Raji (cell line): ENCODE measurements around the gene CALN1.
"Not testable (repeated sequence)": the region's sequence is repeated elsewhere in the genome, so short reads cannot be mapped to it uniquely, and the experiment has no call there.

ENCODE experiments used
- POLR2A ChIP-seq: IDR thresholded peaks from 2 replicates; pipeline ENCODE4 v1.6.1; 2011; ENCODE audit warnings: low read depth, low read length, control low read depth; ENCODE audit not compliant: insufficient read depth

CALN1 gene

GRCh38 chr7:72412121-72412618 lies at the start of gene CALN1:
TSS of gene CALN1 (minus strand) at chr7:72412338.
- not testable (repeated sequence) for TF ChIP-seq POLR2A

GRCh38 chr7:72453471-72453870 lies 41.3 kb upstream of the CALN1 start:
- no peak for TF ChIP-seq POLR2A

GRCh38 chr7:72447465-72448204 lies 35.5 kb upstream of the CALN1 start:
- no peak for TF ChIP-seq POLR2A

- TF ChIP-seq POLR2A = no peak
These were observed 34.7 kb upstream of the CALN1 start for GRCh38 chr7:72446591-72447462.

- no peak for TF ChIP-seq POLR2A
These were observed 34.0 kb upstream of the CALN1 start for GRCh38 chr7:72446131-72446530.

- no peak for TF ChIP-seq POLR2A
These were observed 33.4 kb upstream of the CALN1 start for GRCh38 chr7:72445580-72445979.

- no peak for TF ChIP-seq POLR2A
These were observed 32.9 kb upstream of the CALN1 start for GRCh38 chr7:72445075-72445474.

GRCh38 chr7:72444026-72444776 lies 32.1 kb upstream of the CALN1 start:
- no peak for TF ChIP-seq POLR2A

- no peak for TF ChIP-seq POLR2A
These were observed 29.7 kb upstream of the CALN1 start for GRCh38 chr7:72441791-72442190.

- TF ChIP-seq POLR2A = no peak
These were observed 26.4 kb upstream of the CALN1 start for GRCh38 chr7:72438491-72438890.

- no peak for TF ChIP-seq POLR2A
These were observed 25.5 kb upstream of the CALN1 start for GRCh38 chr7:72437610-72438009.

- no peak for TF ChIP-seq POLR2A
These were observed 25.0 kb upstream of the CALN1 start for GRCh38 chr7:72437061-72437585.

- no peak for TF ChIP-seq POLR2A
These were observed 23.9 kb upstream of the CALN1 start for GRCh38 chr7:72435925-72436480.

GRCh38 chr7:72435366-72435765 lies 23.2 kb upstream of the CALN1 start:
- no peak for TF ChIP-seq POLR2A

- no peak for TF ChIP-seq POLR2A
These were observed 18.4 kb upstream of the CALN1 start for GRCh38 chr7:72430531-72430930.
